Kidney (tissue), 14 donors: ENCODE measurements around the gene ABCF1. TPM values are rescaled to one million over a fixed set of nuclear protein-coding genes. Genes with fewer than 3 reads are reported as not detected.

Experiments used
- DNase-seq, 5 donors: peaks; one replicate each; pipeline ENCODE4 v3.0.0-alpha.2; 2013 to 2020
- FAIRE-seq: peaks from 2 replicates; lab custom pipeline; 2012; peaks lifted over from hg19 to GRCh38; lab: Jason Lieb, UNC
- H3K27ac ChIP-seq, 2 donors: one replicate each; pipeline ENCODE4 v1.7.0; 2013; ENCODE audit warnings: low read depth in 2 of 2, low read length in 2 of 2, inconsistent platforms in 1 of 2
- H3K27me3 ChIP-seq: one replicate; pipeline ENCODE4 v1.7.1; 2013; ENCODE audit warnings: low read length, inconsistent platforms; ENCODE audit not compliant: control insufficient read depth, insufficient read depth
- H3K36me3 ChIP-seq, 3 donors: one replicate each; pipeline versions ENCODE4 v1.7.0 to v1.7.1; 2013; ENCODE audit warnings: low read length in 3 of 3, control low read depth in 1 of 3, inconsistent platforms in 1 of 3; ENCODE audit not compliant: insufficient read depth in 3 of 3, control insufficient read depth in 2 of 3
- H3K4me1 ChIP-seq, 3 donors: one replicate each; pipeline versions ENCODE4 v1.7.0 to v1.7.1; 2013; ENCODE audit warnings: low read length in 3 of 3, inconsistent platforms in 1 of 3, low read depth in 1 of 3; ENCODE audit not compliant: control insufficient read depth in 2 of 3, insufficient read depth in 2 of 3
- H3K4me3 ChIP-seq, 3 donors: one replicate each; pipeline versions ENCODE4 v1.7.0 to v1.8.1; 2013; ENCODE audit warnings: low read length in 3 of 3, control low read depth in 1 of 3, inconsistent platforms in 1 of 3
- H3K9ac ChIP-seq, 3 donors: one replicate each; pipeline versions ENCODE4 v1.7.0 to v1.7.1; 2013; ENCODE audit warnings: low read length in 3 of 3, control low read depth in 1 of 3, inconsistent platforms in 1 of 3
- H3K9me3 ChIP-seq, 3 donors: one replicate each; pipeline versions ENCODE4 v1.7.0 to v1.7.1; 2013; ENCODE audit warnings: low read length in 3 of 3, control low read depth in 1 of 3, inconsistent platforms in 1 of 3; ENCODE audit not compliant: control insufficient read depth in 2 of 3, insufficient read depth in 1 of 3
- CTCF ChIP-seq: IDR thresholded peaks from 3 replicates; pipeline ENCODE4 v1.5.1; 2012; ENCODE audit warnings: mild to moderate bottlenecking, moderate library complexity, borderline replicate concordance; ENCODE audit not compliant: insufficient read depth; ENCODE audit errors: extremely low read depth
- intact Hi-C: fragments of 100-400 bp; cut with DNase I; formaldehyde crosslinking; loops from one replicate; pipeline ENCODE4 v1.11.1; 2022
- polyA plus RNA-seq: library from polyadenylated mRNA; stranded (reverse); fragments of 350-450 nt; fragmentation: Illumina TruSeq; extraction: RNeasy Lipid Tissue Mini Kit (QIAGEN cat#74804); gene quantifications from one replicate; pipeline ENCODE4 v1.2.3, GENCODE V29; 2014; ENCODE audit warnings: low read depth, low replicate concordance; ENCODE audit not compliant: insufficient read depth
- total RNA-seq: library from RNA; stranded (reverse); fragmentation: NEBNext Ultra II Directional; extraction: Animal tissue kit (Norgen Biotek cat#: 25700); gene quantifications from one replicate; pipeline ENCODE4 v1.2.1, GENCODE V29; 2021
- donor health status: control.
- donor health status: control.
- donor health status: control.
- donor health status: control.
- donor health status: control.
- donor health status: DM: yes; HTN: yes; CAD: no.
- donor health status: Normal renal cell carcinoma (clear cell type).

ABCF1 gene
- total and polyA plus RNA-seq, 2 donors from 2014 or later: 32.9 to 47.2 TPM

DNA sequence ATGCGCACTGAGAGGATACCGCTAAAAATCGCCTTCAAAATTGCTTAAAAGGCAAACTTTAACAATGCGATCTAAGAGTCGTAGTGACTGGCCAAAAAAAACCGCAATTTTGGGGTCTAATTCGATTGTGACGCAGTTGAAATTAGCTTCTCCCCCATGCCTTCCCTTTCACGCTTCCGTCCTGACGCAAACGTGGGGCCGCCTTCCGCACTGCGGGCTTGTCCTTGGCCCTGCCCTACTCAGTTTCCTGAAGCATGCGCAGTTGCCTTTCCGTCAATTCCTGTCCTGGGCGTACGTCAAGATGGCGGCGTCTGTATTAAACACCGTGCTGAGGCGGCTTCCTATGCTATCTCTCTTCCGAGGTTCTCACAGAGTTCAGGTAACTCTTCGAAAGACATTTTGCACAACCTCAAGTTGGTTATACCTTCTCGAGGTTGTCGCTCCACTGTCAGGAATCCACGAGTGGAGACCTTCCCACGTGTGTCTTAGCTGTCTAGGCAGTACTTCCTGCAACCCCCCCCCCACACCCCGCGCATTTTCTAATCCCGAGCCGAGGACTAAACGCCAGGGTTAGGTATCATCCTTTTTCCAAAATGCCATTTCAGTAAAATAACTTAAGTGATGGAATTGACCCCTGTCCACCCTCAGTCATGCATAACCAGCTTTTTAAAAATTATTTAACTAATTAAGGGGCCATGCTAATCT is 46.5 kb downstream of the ABCF1 start, which contains the start of gene MRPS18B:
Gene MRPS18B, plus strand, starts transcription at position 276 of the 705 bp plus-strand sequence. Its CDS starts 26 bp downstream, at position 302.
- DNase-seq (peak; percentile 98 to 99 (median 99)), FAIRE-seq (no peak)
- no peak for TF ChIP-seq CTCF
- intact Hi-C loops: no loop called here
- Histone ChIP-seq H3K4me1 (peaks cover 5 to 27% (median 26%) of the 10 kb centered on the region in 3 donors), H3K36me3 (peaks cover 7 to 24% (median 9%) of the 10 kb centered on the region in 3 donors), H3K4me3 (peak within 1 kb of the TSS; percentile 91 to 99 (median 95)), H3K9ac (peak within 1 kb of the TSS; percentile 95 to 100 (median 96)), H3K27me3 (no peaks in the 10 kb centered on the region), H3K27ac (peak within 1 kb of the TSS; percentile 98 to 99), H3K9me3 (no peaks in the 10 kb centered on the region)

DNA sequence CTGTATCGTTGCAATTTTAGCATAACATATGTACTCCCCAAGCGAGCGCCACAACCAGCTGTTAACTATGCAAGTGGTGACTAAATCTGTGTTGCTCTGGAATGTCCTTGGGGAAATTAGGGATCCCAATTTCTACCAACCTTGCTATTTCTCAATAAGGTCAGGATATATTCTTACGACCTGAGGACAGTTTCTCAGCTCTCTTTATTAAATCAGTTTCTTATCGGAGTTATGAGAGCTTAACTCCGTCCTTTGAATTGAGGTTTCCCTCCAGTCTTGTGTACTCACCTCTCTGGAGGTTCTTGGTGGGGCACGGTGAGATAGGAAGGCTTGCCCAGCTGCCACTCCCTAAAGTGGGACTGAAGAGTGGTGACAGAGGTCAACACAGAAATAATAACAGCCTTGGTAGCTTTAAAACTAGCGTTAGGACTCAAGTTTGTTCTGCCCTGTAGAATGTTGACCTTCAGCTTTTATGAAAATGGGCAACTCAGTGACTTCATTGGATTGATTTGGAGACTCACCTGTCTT is 47.1 kb downstream of the ABCF1 start:
- no peak for DNase-seq
- no peak for FAIRE-seq
- Histone ChIP-seq H3K9me3 (no peaks in the 10 kb centered on the region), H3K4me3 (peak overlapping the region; percentile 86 to 96 (median 86)), H3K27me3 (no peaks in the 10 kb centered on the region), H3K36me3 (peaks cover 7 to 24% (median 13%) of the 10 kb centered on the region in 3 donors), H3K9ac (peak overlapping the region; percentile 31 to 82 (median 79)), H3K4me1 (peaks cover 1 to 21% (median 21%) of the 10 kb centered on the region in 3 donors), H3K27ac (peak overlapping the region; percentile 94 to 98)
- intact Hi-C loops: no loop called here
- TF ChIP-seq CTCF: no peak

DNA sequence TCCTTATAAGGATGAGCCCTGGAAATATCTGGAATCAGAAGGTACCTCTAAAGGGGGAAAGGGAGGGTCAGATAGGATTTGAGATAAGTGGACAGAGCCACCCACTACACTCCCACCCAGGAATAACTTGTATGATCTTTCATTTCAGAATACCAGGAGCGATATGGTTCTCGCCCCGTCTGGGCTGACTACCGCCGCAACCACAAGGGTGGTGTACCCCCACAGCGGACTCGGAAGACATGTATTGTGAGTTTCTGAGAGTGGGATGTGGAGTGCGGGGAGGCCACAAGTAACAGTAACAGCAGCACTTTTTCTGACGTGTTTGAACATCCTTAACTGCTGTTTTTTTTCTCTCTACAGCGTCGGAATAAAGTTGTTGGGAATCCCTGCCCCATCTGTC is 48.3 kb downstream of the ABCF1 start:
- Histone ChIP-seq H3K9ac (no peak overlapping the region), H3K4me1 (peaks cover 0 to 13% (median 9%) of the 10 kb centered on the region in 3 donors), H3K27ac (no peak overlapping the region), H3K36me3 (peaks cover 9 to 26% (median 19%) of the 10 kb centered on the region in 3 donors), H3K27me3 (no peaks in the 10 kb centered on the region), H3K9me3 (no peaks in the 10 kb centered on the region), H3K4me3 (no peak overlapping the region)
- FAIRE-seq (no peak), DNase-seq (no peak)
- intact Hi-C loops: no loop called here
- TF ChIP-seq CTCF: no peak
